ENCODE results near the gene MS4A4E.
A peak's percentile ranks its signal among the peaks of the same experiment; 100 is the strongest.
"Not testable (repeated sequence)": the region's sequence is repeated elsewhere in the genome, so short reads cannot be mapped to it uniquely, and the experiment has no call there.

Gene MS4A4E

DNA sequence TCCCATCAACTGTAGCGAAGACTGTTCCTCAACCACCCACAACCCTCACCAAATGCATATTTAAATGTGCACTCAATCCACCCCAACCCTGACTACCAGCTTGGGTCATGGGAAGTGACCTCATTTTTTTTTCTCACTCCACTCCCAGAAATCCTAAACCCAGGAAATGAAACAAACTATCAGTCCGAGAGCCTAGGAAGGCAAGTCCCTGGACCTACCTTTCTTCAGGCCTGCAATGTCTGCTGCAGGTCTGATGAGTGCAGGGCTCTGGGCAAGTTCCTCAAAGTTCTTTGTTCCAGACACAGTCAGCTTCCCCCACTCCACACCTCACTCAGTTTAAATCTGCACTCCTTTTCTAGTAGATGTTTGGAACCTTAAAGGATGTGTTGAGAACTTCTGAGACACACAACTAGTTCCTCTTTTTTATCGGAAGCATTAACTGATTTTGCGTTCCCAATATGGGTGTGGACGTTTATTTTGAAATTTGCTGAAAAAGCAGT lies at the start of gene MS4A4E:
MS4A4E (minus strand) TSS at position 398 of the 500 bp plus-strand sequence. CDS start 13,082 bp downstream, outside the sequence.
- no peak for DNase-seq (ENCODE audit: low spot score)

DNA sequence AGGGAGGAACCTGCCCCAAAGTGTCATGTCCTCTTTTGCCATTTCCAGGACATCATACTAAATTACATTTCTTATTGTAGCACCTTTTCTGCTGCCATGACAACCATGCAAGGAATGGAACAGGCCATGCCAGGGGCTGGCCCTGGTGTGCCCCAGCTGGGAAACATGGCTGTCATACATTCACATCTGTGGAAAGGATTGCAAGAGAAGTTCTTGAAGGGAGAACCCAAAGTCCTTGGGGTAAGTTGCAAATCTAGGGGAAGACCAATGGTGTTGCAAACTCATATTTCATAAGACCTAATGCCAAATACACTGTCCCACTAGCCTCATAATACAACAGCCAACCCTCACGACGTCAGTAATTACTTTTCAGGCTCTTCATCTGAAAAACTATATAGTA lies 49.2 kb upstream of the MS4A4E start:
- no peak for DNase-seq (ENCODE audit: low spot score)

DNA sequence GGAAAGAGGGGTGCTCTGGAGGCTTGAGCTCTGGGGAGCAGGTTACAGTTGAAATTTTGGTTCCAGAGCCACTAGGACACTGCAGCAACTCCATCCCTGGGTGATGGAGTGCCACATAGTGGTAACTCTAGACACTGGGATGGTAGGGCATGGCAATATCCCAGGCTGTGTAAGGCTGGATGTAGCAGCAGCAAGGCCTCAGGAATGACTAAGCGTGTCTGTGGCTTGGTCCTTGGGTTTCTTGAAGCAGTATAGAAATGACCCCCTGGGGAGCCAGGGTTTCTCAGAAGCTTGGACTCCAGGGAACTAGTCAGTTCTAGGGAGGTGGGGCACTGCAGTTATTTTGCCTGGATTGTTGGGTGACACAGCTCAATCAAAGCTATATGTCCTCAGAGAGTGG lies 45.6 kb upstream of the MS4A4E start:
- DNase-seq (ENCODE audit: low spot score), result no peak

DNA sequence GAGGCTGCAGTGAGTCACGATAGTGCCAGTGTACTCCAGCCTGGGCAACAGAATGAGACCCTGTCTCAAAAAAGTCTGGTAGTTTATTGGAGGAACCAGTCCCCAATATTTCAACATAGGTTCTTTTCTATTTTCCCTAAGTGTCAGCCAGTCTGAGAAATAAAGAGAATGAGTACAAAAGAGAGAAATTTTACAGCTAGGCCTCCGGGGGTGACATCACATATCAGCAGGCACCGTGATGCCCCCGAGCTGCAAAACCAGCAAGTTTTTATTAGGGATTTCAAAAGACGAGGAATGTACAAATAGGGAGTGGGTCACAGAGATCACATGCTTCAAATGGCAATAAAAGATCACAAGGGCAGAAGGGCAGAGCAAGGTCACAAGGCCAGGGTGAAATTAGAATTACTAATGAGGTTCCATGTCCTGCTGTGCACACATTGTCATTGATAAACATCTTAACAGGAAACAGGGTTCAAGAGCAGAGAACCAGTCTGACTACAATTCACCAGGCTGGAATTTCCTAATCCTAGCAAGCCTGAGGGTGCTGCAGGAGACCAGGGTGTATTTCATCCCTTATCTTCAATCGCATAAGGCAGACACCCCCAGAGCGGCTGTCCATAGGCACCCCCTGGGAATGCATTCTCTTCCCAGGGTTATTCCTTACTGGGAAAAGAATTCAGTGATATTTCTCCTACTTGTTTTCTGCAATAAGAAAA lies 42.6 kb upstream of the MS4A4E start:
- DNase-seq (ENCODE audit: low spot score), result not testable (repeated sequence)

DNA sequence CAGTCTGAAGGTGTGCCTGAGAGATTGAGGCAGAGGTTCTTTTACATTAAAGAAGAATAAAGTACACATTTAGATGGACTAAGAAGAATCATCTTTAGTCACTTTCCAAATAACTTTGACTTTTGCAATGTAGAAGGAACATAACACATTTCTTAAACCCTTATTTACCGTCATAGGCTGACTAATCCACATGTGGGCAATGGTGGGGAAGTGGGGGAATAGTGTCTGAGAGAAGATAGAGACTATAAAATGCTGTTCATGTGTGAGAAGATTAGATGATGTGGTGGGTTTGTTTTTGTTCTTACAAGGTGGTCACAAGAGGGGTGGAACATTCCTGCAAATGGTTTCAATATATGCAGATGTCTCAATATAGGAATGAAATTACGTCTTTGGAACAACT lies 39.3 kb upstream of the MS4A4E start:
- DNase-seq (ENCODE audit: low spot score), result no peak

DNA sequence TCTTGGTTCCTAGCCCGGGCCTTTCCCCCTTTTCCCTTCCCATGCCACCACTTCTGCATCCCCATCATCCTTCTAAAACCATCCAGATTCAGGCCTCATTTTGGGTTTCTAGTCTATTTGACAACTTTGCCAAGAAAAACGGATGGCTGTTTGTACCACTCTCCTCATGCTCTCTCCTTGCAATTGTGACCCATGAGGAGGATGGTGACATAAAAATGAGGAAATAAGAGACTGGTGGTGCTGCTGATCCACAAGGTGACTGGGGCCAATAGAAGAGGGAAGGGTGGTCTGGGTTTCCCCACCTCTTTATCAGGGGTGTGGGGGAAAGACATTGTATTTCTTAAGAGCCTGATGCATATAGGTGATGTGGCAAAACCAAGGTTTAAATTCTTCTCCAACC lies 38.5 kb upstream of the MS4A4E start:
- DNase-seq (ENCODE audit: low spot score), result no peak

DNA sequence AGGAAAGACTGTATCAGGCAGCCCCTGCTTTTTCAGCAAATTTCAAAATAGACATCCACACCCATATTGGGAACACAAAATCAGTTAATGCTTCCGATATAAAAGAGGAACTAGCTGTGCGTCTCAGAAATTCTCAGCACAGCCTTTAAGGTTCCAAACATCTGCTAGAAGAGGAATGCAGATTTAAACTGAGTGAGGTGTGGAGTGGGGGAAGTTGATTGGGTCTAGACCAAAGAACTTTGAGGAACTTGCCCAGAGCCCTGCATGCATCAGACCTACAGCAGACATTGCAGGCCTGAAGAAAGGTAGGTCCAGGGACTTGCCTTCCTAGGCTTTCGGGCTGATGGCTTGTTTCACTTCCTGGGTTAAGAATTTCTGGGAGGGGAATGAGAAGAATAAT lies 37.5 kb upstream of the MS4A4E start, which contains the start of gene MS4A4A:
MS4A4A (plus strand) TSS at position 255 of the 400 bp plus-strand sequence; CDS start at position 265, 10 bp downstream.
- DNase-seq (ENCODE audit: low spot score), result peak; percentile 23

DNA sequence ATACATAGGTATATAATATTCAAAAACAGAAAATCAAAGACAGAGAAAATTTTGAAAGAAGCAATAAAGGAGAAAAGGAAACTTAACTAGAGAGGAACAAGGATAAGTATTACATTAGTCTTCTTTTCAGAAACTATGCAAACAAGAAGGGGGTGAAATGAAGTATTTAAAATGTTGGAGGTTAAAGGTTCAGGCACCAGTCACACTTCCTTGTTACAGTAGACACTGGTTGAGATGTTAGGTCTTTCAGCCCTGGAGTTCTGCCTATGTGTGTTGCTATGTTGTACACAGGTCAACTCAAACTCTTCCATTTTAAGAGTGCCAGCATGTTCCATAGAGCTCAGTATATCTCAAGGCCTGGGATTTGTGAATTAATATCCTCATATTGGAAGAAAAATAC lies 31.5 kb upstream of the MS4A4E start:
- no peak for DNase-seq (ENCODE audit: low spot score)

DNA sequence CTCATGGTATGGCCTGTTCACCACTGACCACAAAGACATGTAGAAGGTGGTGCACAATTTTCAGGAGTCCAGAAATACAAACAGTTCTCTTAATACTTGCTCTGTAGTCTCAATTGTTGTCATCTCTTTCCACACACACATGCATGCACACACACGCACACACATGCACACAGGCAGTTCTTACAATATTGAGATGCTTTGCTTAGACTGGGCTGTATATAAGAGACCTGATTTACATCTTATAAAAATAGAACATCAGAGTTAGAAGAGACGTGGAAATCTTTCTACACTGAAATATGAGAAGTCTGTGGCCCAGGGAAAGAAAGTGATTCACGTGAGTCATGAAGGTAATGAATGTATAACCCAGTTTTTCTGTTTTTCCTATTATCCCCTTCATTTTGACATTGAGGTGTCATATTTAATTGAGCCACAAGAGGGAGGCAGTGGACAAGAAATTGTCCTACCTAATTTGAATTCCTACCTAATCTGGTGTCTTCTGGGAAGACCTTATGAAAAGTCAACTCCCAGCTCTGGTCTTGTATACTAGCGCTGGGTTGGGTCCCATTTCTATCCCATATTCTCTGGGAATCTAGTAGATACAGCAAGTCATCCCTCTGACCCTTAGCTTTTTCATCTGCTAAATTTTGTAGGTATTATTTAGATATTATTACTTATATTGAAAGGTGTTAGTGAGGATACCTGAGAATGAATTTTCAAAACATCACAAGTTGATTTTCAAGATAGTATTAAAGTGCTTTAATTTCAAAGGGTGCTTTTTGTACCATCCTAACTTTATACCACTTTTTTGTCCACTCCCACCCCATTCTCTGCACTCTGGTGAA lies 22.7 kb upstream of the MS4A4E start:
- peak; percentile 19 for DNase-seq (ENCODE audit: low spot score)

DNA sequence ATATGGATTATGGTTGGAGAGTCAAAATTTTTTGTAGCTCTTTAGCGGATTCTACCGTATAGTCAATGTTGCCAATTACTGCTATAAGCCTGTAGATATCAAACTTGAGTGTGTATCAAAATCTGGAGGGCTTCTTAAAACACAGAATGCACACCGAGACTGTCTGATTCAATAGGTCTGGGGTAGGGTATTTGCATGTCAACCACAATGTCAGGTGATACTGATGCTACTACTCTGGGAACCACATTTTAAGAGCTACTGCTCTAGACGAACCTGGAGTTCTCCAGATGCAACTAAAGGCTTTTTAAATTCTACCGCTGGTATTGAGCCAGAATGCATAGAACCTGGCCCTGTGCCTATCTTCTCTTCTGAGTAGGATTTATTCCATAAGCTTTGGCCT lies 21.7 kb upstream of the MS4A4E start:
- no peak for DNase-seq (ENCODE audit: low spot score)

DNA sequence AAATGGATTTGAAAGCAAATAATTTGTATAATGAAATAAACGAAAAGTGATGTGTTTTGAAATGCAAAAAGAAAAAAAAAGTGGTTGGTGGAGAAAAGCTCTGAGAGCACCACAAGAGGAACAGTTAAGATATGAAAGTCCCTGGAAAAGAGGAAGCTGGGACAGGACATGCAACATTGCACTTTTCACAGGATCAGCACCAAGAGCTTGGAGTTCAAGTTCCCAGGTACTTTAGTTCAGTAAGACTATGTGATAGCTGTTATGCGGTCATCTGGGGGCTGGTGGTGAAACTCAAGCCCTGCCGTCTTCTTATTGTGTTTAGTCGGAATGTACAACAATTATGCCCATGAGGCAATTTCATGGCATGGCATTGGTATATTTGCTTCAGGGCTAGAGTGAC lies 20.5 kb upstream of the MS4A4E start:
- peak; percentile 14 for DNase-seq (ENCODE audit: low spot score)

DNA sequence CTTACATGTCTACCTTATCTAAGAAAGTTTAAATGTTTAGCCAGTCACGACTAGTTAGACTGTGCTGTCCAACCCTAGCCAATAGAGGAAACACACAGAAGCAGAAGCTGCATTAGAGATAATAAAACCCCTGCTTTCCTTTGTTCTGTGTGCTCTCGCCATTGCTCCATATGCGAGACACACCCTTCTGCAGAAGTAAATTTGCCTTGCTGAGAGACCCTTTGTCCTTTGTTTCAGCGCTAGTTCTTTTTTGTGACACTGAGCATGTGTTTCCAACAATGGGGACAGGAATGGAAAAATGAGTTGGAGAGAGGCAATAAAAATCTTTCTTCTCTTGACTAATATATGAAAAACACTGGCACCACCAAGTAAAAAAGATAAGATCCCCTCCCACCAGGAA lies 18.1 kb upstream of the MS4A4E start:
- DNase-seq (ENCODE audit: low spot score), result no peak

DNA sequence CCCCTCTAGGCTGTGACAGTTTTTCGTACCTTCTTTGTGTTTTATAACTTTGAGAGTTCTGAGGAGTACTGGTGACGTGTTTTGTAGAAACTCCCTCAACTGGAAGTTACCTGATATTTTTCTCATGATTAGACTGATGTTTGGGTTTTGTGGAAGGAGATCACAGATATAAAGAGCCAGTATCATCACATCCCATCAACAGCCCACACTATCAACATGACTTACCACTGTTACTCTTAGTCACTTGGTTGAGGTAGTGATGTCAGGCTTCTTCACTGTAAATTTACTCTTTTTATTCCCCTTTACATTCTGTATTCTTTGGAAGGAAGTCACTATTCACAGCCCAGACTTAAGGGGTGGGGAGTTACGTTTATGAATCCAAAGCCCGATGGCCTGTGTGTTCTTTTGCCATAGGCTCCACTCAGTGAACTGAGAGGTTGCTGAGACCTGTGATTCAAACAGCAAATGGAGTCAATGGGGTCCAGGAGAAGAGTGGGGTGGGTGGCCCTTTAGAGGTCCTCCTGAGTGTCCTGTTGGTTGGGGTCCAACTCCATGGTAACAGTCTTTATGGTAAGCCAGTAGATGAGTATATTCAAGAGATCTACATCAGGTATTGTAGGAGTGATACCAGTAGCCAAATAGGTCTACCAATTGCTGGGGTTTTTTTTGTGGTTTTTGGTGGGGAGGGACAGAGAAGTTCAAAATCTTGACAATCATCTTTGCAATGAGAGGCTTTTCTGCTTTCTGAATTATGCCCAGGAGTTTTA lies 15.2 kb upstream of the MS4A4E start:
- DNase-seq (ENCODE audit: low spot score), result no peak

DNA sequence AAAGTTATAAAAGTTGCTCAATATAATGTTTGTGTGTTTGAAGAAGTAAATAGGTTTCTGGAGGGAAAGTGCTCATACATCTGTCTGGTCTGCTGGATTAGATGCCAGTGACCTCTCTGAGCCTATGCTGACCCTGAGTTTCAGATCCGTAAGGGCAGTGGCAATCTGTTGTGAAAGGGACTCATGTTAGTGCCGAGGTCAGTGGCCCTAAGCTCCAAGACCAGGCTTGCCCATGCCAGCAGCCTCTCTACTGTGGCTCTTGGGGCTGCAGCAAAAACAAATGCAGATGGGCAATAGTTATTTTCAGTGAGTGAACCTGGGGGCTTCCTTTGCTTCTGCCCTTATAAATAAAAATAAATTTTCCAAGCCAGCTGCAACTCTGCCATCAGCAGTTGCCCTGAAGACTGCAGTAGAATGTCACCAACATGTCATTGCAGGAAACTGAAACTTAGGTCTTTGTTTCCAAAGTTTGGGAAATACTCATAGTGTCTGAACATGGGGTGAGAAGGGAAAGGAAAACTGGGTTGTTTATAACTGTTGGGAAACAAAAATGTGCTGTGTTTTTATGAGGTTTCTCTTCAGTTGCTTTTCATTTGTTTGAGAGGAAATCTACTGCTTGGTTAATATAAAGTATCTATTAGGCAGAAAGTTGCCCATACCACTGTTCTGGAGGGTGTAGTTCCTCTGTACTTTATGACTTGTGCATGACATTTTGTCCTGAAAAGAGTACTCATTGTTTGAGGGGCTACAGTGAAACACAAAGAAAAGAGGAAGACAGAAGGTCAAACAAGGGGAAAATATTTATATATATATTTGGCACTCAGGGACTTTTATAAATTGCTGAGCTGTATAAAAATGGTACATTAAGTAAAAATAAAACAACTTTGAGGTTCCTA lies 9.5 kb upstream of the MS4A4E start:
- DNase-seq (ENCODE audit: low spot score), result no peak

DNA sequence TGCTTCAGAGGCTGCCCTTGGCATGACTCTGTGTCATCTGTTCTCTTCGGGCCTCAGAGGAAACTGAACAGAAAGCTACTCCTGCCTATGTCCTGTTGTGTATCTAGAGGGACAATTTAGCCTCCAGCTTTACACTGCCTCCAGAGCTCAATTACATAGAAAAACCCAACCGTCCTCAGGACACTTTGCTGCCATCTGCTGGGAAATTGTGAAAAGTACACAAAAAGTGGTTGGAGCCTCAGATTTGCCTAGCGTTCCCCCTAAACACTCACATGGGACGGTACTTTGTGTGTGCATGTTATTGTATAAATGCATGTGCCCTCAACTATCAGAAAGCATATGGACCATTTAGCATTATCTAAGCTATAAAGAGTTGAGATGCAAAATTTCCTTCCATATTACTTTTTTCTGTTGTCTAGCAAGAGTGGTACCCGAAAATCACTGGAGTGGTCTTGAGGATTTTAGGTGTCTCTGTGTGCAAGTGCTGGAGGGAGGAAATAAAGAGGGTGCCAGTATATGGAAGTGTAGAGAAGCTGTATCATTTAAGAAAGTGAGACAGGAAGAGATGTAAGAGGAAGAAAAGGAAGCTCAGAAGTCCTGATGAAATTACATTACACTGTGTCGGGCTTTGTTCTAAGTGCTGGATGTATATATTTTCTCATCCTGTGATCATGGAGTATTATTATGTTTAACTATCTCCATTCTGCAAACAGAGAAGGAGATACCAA lies 8.7 kb upstream of the MS4A4E start:
- peak; percentile 7 for DNase-seq (ENCODE audit: low spot score)

DNA sequence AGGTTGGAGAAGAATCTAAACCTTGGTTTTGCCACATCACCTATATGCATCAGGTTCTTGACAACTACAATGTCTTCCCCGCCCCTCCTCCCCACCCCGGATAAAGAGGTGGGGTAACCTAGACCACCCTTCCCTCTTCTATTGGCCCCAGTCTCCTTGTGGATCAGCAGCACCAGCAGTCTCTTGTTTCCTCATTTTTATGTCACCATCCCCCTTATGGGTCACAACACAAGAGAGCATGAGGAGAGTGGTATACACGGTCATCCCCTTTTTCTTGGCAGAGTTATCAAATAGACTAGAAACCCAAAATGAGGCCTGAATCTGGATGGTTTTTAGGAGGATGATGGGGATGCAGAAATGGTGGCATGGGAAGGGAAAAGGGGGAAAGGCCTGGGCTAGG lies 1.2 kb downstream of the MS4A4E start:
- no peak for DNase-seq (ENCODE audit: low spot score)

DNA sequence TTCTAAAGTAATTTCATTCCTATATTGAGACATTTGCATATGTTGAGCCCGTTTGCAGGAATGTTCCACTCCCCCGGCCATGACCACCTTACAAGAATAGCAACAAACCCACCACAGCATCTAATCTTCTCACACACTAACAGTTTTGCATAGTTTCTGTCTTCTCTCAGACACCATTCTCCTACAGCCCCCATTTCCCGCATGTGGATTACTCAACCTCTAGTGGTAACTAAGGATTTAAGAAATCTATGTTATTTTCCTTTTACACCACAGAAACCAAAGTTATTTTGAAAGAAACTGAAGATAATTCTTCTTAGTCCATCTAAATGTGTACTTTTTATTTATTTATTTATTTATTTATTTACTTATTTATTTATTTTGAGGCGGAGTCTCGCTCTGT lies 2.3 kb downstream of the MS4A4E start:
- DNase-seq (ENCODE audit: low spot score), result no peak

DNA sequence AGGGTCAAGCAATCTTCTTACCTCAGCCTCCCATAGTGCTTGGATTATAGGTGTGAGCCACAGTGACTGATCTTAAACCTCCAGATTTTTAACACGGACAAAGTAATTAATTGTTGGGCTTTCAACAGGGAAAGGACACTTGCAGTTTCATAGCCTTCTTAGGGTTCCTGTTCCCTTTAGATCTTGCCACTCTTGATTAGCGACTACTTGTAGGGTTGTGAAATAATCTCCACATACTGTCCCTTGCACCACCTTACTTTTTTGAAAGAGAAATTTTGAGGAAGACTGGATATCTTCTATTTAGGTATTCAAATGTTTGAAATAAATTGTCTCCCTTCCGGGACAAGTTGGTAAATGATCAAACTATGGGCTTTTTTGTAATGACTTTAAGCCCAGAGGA lies 7.6 kb downstream of the MS4A4E start:
- no peak for DNase-seq (ENCODE audit: low spot score)

DNA sequence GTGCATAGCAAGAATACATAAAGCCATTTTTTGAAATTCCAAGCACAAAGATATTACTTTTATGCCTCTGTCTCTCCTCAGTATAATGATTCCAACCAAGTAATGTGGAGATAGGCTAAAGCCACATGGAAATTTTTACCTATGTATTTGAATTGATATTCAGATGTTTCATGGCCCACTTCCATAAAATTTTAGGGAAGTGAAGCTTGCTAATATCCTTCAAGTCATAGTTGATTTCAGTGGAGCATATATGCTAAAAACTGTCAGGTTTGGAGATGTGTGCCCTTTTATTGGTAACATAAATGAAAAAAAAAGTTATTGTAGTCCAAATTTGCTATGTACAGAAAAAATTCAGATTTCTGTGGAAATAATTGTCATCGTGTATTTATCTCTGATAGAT lies 12.3 kb downstream of the MS4A4E start:
- no peak for DNase-seq (ENCODE audit: low spot score)

DNA sequence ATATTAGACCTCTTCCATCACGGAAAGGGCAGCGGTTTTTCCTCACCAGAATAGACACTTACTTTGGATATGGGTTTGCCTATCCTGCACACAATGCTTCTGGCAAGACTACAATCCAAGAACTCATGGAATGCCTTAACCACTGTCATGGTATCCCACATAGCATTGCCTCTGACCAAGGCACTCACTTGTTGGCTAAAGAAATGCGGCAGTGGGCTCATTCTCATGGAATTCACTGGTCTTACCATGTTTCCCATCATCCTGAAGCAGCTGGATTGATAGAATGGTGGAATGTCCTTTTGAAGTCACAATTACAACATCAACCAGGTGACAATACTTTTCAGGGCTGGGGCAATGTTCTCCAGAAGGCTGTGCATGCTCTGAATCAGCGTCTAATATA lies 20.8 kb downstream of the MS4A4E start:
- DNase-seq (ENCODE audit: low spot score), result no peak

DNA sequence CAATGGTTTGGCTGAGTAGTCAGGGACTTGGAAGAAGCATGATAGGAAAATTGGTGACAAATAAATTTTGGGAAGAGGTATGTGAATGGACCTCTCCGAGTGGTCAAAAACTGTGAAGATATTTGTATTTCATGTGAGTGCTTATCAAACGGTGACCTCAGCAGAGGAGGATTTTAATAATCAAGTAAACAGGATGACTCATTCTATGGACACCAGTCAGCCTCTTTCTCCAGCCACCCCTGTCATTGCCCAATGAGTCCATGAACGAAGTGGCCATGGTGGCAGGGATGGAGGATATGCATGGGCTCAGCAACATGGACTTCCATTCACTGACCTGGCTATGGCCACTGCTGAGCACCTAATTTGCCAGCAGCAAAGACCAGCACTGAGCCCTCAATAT lies 21.2 kb downstream of the MS4A4E start:
- DNase-seq (ENCODE audit: low spot score), result no peak
